ENCODE results near the gene GNG12. TPM values are rescaled to one million over a fixed set of nuclear protein-coding genes. Genes with fewer than 3 reads are reported as not detected.

The GNG12 gene
- total RNA-seq, 1 donor from 2014 or later, result 23.2 TPM

DNA sequence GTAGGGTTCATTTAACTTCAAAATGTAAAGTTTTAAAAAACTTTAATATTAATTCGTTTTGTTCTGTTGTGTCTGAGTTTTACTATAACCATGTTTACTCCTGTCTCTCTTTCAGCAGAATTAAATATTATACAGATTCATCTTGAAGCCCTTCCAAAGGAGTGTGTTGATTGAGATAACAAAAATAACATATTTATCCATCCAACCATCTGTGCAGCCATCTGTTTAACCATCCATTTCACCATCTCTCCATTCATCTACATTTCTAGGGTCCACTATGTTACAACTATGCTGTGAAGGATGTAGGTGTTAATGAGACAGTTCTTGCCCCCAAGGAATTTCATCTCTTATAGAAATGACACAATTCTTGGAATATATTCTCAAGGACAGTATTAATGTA is 36.0 kb upstream of the GNG12 start:
- Mint-ChIP-seq H3K9me3 (no peaks in the 10 kb centered on the region), H3K27ac (no peak overlapping the region), H3K4me3 (no peak overlapping the region), H3K36me3 (no peaks in the 10 kb centered on the region), H3K27me3 (no peaks in the 10 kb centered on the region), H3K4me1 (ENCODE audit: unreplicated experiment) (no peaks in the 10 kb centered on the region)
- no peak for DNase-seq (ENCODE audit: extremely low spot score, unreplicated experiment)
- TF ChIP-seq, protein P1, sequence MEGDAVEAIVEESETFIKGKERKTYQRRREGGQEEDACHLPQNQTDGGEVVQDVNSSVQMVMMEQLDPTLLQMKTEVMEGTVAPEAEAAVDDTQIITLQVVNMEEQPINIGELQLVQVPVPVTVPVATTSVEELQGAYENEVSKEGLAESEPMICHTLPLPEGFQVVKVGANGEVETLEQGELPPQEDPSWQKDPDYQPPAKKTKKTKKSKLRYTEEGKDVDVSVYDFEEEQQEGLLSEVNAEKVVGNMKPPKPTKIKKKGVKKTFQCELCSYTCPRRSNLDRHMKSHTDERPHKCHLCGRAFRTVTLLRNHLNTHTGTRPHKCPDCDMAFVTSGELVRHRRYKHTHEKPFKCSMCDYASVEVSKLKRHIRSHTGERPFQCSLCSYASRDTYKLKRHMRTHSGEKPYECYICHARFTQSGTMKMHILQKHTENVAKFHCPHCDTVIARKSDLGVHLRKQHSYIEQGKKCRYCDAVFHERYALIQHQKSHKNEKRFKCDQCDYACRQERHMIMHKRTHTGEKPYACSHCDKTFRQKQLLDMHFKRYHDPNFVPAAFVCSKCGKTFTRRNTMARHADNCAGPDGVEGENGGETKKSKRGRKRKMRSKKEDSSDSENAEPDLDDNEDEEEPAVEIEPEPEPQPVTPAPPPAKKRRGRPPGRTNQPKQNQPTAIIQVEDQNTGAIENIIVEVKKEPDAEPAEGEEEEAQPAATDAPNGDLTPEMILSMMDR (conservative IDR thresholded peaks at IDR 0.05), result no peak

DNA sequence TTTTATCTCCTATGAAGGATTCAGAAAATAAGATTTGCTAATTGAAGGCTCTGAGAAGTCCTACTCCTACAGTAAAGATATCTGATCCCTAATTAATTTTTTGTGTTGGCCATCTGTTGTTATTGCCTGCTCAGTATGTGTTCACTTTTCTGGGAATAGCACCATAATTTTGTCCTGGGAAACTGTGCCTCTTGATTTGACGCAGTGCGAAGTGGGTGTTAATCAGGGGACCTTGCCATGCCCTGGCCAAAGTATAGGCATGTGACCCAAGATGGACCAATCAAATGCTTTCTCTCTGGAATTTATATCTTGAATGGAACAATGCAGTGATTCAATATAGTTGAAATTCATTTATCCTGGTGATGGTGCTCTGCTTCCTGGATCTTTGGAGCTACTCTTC is 30.4 kb upstream of the GNG12 start:
- Mint-ChIP-seq H3K9me3 (no peaks in the 10 kb centered on the region), H3K27ac (no peak overlapping the region), H3K27me3 (no peaks in the 10 kb centered on the region), H3K36me3 (no peaks in the 10 kb centered on the region), H3K4me3 (no peak overlapping the region), H3K4me1 (ENCODE audit: unreplicated experiment) (no peaks in the 10 kb centered on the region)
- DNase-seq (ENCODE audit: extremely low spot score, unreplicated experiment), result no peak
- TF ChIP-seq, protein P1 (conservative IDR thresholded peaks at IDR 0.05), result no peak

DNA sequence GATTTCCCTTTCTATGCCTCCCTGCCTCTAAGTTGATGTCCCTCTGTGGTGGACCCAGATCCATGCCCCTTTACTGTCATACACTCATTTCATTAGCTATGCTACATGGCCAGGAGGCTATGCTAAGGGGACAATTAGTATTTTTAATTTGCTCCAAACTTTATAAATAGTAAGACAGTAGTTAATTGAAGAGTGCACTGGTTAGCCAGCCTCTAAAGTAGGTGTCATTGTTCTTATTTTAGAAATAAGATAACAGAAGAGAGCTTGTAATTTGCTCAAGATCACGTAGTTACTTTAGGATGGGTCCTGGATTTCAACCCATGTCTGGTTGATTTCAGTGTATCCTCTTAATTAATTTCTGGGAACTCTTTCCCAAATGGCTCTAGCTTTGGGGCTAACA is 29.4 kb upstream of the GNG12 start:
- no peak for DNase-seq (ENCODE audit: extremely low spot score, unreplicated experiment)
- TF ChIP-seq, protein P1 (conservative IDR thresholded peaks at IDR 0.05), result no peak
- no peaks in the 10 kb centered on the region for H3K27me3 Mint-ChIP-seq
- no peaks in the 10 kb centered on the region for H3K4me1 Mint-ChIP-seq (ENCODE audit: unreplicated experiment)
- no peaks in the 10 kb centered on the region for H3K36me3 Mint-ChIP-seq
- no peaks in the 10 kb centered on the region for H3K9me3 Mint-ChIP-seq
- no peak overlapping the region for H3K27ac Mint-ChIP-seq
- H3K4me3 Mint-ChIP-seq, result no peak overlapping the region

DNA sequence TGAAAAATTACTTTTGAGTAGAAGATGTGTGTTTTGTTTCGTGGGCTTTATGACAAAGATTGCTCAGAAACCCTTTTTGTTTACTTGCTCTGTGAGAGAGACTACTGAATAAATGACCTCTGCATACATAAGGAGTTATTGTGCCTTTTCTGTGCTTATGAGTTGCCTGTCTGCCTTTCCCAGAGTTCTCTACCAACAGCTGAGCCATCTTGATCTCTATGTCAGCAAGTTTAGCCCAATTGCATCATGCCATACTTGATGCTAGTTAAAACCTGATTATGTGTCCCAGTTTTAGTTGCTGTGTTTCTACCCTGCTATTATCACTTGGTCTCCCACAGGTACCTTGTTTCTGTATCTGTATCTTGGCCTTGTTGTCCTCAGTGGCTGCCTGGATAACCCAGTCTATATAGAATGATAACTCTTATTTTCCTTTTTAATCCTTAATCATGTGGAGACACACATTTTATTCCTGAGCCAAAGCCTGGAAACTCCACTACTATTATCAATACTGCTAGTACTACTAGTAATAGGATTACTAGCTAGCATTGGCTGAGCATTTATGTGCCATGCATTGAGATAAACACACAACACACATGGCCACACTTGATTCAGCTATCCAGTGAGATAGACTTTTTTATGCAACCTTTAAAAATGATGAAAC is 28.7 kb upstream of the GNG12 start:
- Mint-ChIP-seq H3K9me3 (no peaks in the 10 kb centered on the region), H3K36me3 (no peaks in the 10 kb centered on the region), H3K4me3 (no peak overlapping the region), H3K4me1 (ENCODE audit: unreplicated experiment) (no peaks in the 10 kb centered on the region), H3K27ac (no peak overlapping the region), H3K27me3 (no peaks in the 10 kb centered on the region)
- TF ChIP-seq, protein P1 (conservative IDR thresholded peaks at IDR 0.05), result no peak
- no peak for DNase-seq (ENCODE audit: extremely low spot score, unreplicated experiment)

DNA sequence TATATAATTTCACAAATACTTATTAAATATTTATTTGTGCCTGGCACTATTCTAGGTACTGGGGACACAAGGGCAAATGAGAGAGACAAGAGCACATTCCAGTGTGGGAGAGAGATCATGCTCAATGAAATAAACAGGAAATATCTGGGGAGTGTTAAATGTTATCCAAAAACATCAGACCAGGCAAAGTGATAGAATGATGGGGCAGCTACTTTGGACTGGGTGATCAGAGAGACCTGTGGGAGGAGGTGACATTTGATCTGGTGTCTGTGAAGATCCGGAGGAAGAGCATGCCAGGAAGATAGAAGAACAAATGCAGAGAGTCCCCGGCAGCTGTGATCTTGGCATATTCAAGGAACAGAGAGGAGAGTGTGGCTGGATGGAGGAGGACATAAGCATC is 27.5 kb upstream of the GNG12 start:
- Mint-ChIP-seq H3K27ac (no peak overlapping the region), H3K36me3 (no peaks in the 10 kb centered on the region), H3K9me3 (no peaks in the 10 kb centered on the region), H3K4me3 (no peak overlapping the region), H3K4me1 (ENCODE audit: unreplicated experiment) (peaks cover 8% of the 10 kb centered on the region), H3K27me3 (peaks cover 4% of the 10 kb centered on the region)
- TF ChIP-seq, protein P1 (conservative IDR thresholded peaks at IDR 0.05), result no peak
- DNase-seq (ENCODE audit: extremely low spot score, unreplicated experiment), result no peak

DNA sequence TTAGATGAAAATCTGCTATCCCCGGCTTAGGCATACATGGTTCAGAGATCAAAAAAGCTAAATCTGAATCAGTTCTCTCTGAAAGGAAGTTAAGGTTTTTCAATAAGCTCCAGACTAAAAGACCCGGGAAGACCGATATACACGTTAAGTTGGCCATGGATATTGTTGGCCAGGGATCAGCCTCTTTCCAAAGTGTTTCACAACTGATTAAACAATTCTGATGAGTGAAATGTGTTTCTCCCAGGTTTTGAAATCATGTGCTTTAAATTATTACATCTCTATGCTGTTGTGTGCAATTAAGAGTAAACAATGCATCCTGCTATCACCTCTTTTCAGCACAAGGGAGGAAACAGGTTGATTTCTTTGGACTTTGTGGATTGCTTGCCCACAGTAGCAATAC is 23.7 kb upstream of the GNG12 start:
- peaks cover 13% of the 10 kb centered on the region for H3K4me1 Mint-ChIP-seq (ENCODE audit: unreplicated experiment)
- peaks cover 4% of the 10 kb centered on the region for H3K27me3 Mint-ChIP-seq
- DNase-seq (ENCODE audit: extremely low spot score, unreplicated experiment), result no peak
- no peak overlapping the region for H3K27ac Mint-ChIP-seq
- no peaks in the 10 kb centered on the region for H3K9me3 Mint-ChIP-seq
- TF ChIP-seq, protein P1 (conservative IDR thresholded peaks at IDR 0.05), result no peak
- no peaks in the 10 kb centered on the region for H3K36me3 Mint-ChIP-seq
- no peak overlapping the region for H3K4me3 Mint-ChIP-seq
